H1 (cell line): Measurements from ENCODE around the gene RNU6-7. TPM values are rescaled to one million over a fixed set of nuclear protein-coding genes. Genes with fewer than 3 reads are reported as not detected.
A peak's percentile ranks its signal among the peaks of the same experiment; 100 is the strongest.

Experiments
- CTCF ChIA-PET: fragments of 300-600 bp; sonication (Branson Sonifier 250); formaldehyde crosslinking; loops from one replicate; lab custom pipeline; 2021; ENCODE audit not compliant: partially characterized antibody; lab: Charles Lee
- POLR2A ChIA-PET: fragments of 300-600 bp; sonication (Branson Sonifier 250); formaldehyde crosslinking; loops from one replicate; lab custom pipeline; 2021; ENCODE audit warnings: inconsistent platforms; ENCODE audit not compliant: partially characterized antibody; lab: Charles Lee
- DNase-seq, 2 experiments: peaks; one replicate each; pipeline versions ENCODE4 v3.0.0 to v3.0.0-alpha.2; 2010 to 2022; ENCODE audit warnings: low spot score in 2 of 2, low read depth in 1 of 2, mixed read lengths in 1 of 2
- FAIRE-seq: peaks from 2 replicates; lab custom pipeline; 2011; peaks lifted over from hg19 to GRCh38; lab: Jason Lieb, UNC
- H2AFZ ChIP-seq: 2 replicates; pipeline ENCODE4 v1.8.1; 2012; ENCODE audit warnings: low read length, inconsistent platforms
- H2AK5ac ChIP-seq: 2 replicates; pipeline ENCODE4 v1.6.1; 2013; ENCODE audit warnings: low read depth, low read length
- H2BK120ac ChIP-seq: replicated peaks from 2 replicates; pipeline ENCODE3; 2013; ENCODE audit warnings: low read depth, low read length, inconsistent platforms
- H2BK12ac ChIP-seq: 2 replicates; pipeline ENCODE4 v1.6.1; 2013; ENCODE audit warnings: low read depth, low read length
- H2BK15ac ChIP-seq: 2 replicates; pipeline ENCODE4 v1.6.1; 2013; ENCODE audit warnings: low read length
- H2BK20ac ChIP-seq: 2 replicates; pipeline ENCODE4 v1.6.1; 2013; ENCODE audit warnings: low read length
- H2BK5ac ChIP-seq: 2 replicates; pipeline ENCODE4 v1.6.1; 2013; ENCODE audit warnings: low read depth, low read length
- H3K14ac ChIP-seq: 2 replicates; pipeline ENCODE4 v1.6.1; 2013; ENCODE audit warnings: inconsistent platforms; ENCODE audit not compliant: insufficient read length
- H3K18ac ChIP-seq: 2 replicates; pipeline ENCODE4 v1.6.1; 2013; ENCODE audit warnings: low read length; ENCODE audit errors: extremely low read depth
- H3K23ac ChIP-seq: 2 replicates; pipeline ENCODE4 v1.6.1; 2013; ENCODE audit warnings: inconsistent platforms; ENCODE audit not compliant: insufficient read length
- H3K23me2 ChIP-seq: 2 replicates; pipeline ENCODE4 v1.6.1; 2013; ENCODE audit warnings: low read depth, low read length
- H3K27ac ChIP-seq: 2 replicates; pipeline ENCODE4 v1.6.1; 2011; ENCODE audit warnings: low read depth, low read length, inconsistent platforms
- H3K27me3 ChIP-seq, 4 experiments: replicated peaks in 1 of 4; 1 replicate in 1 of 4; 2 replicates in 3 of 4; pipeline versions ENCODE4 v1.6.1 to v1.8.1; 2011 to 2013; ENCODE audit warnings: low read length in 3 of 4, mild to moderate bottlenecking in 3 of 4, inconsistent platforms in 2 of 4, mixed read lengths in 2 of 4, moderate library complexity in 1 of 4; ENCODE audit not compliant: control insufficient read depth in 3 of 4, insufficient read depth in 3 of 4; ENCODE audit errors: extremely low read depth in 1 of 4
- H3K36me3 ChIP-seq, 4 experiments: 2 replicates each; pipeline versions ENCODE4 v1.6.1 to v1.8.1; 2011 to 2013; ENCODE audit warnings: mild to moderate bottlenecking in 4 of 4, low read length in 3 of 4, moderate library complexity in 2 of 4, control low read depth in 1 of 4, inconsistent platforms in 1 of 4; ENCODE audit not compliant: insufficient read depth in 4 of 4, control insufficient read depth in 2 of 4
- H3K4ac ChIP-seq: replicated peaks from 2 replicates; pipeline ENCODE3; 2013; ENCODE audit warnings: low read length, low read depth, mixed read lengths, inconsistent platforms; ENCODE audit not compliant: insufficient read length
- H3K4me1 ChIP-seq, 4 experiments: replicated peaks in 1 of 4; 1 replicate in 1 of 4; 2 replicates in 3 of 4; pipeline versions ENCODE4 v1.6.1 to v1.8.1; 2011 to 2013; ENCODE audit warnings: low read length in 3 of 4, inconsistent platforms in 2 of 4, mixed read lengths in 1 of 4; ENCODE audit not compliant: insufficient read depth in 4 of 4, control insufficient read depth in 3 of 4
- H3K4me2 ChIP-seq, 2 experiments: 2 replicates each; pipeline versions ENCODE4 v1.6.1 to v1.8.1; 2011 to 2013; ENCODE audit warnings: low read depth in 2 of 2, low read length in 2 of 2, control low read depth in 1 of 2, inconsistent platforms in 1 of 2, mild to moderate bottlenecking in 1 of 2; ENCODE audit not compliant: insufficient read depth in 1 of 2
- H3K4me3 ChIP-seq, 4 experiments: fragments of 200-600, 300-600 bp in 1 of 4; sonication (generic), shearing (Covaris generic), sonication (Bioruptor Twin) in 1 of 4; 2 replicates each; pipeline versions ENCODE4 v1.5.1 to v1.8.1; 2011 to 2016; ENCODE audit warnings: low read length in 4 of 4, low read depth in 3 of 4, control low read depth in 2 of 4, inconsistent platforms in 2 of 4, mild to moderate bottlenecking in 2 of 4, mixed read lengths in 1 of 4, moderate library complexity in 1 of 4; ENCODE audit not compliant: insufficient read depth in 2 of 4; ENCODE audit errors: extremely low read depth in 1 of 4
- H3K56ac ChIP-seq: replicated peaks from 2 replicates; pipeline ENCODE3; 2013; ENCODE audit warnings: low read depth, mild to moderate bottlenecking, mixed read lengths, low read length, inconsistent platforms; ENCODE audit not compliant: insufficient read length
- H3K79me1 ChIP-seq: 2 replicates; pipeline ENCODE4 v1.6.1; 2013; ENCODE audit warnings: low read depth, low read length, control low read depth
- H3K79me2 ChIP-seq, 2 experiments: 2 replicates each; pipeline versions ENCODE4 v1.6.1 to v1.8.1; 2012 to 2013; ENCODE audit warnings: low read length in 2 of 2, mild to moderate bottlenecking in 2 of 2, inconsistent platforms in 1 of 2; ENCODE audit not compliant: insufficient read depth in 2 of 2, control insufficient read depth in 1 of 2
- H3K9ac ChIP-seq, 4 experiments: replicated peaks in 1 of 4; 1 replicate in 1 of 4; 2 replicates in 3 of 4; pipeline versions ENCODE4 v1.6.1 to v1.8.1; 2011 to 2013; ENCODE audit warnings: low read depth in 3 of 4, low read length in 3 of 4, control low read depth in 2 of 4, mild to moderate bottlenecking in 2 of 4, moderate library complexity in 2 of 4, inconsistent platforms in 1 of 4; ENCODE audit errors: extremely low read depth in 1 of 4
- H3K9me3 ChIP-seq, 2 experiments: 2 replicates each; pipeline versions ENCODE4 v1.6.1 to v1.8.1; 2012 to 2013; ENCODE audit warnings: mild to moderate bottlenecking in 2 of 2, moderate library complexity in 2 of 2, control low read depth in 1 of 2, inconsistent platforms in 1 of 2, low read depth in 1 of 2, low read length in 1 of 2, mixed read lengths in 1 of 2; ENCODE audit not compliant: insufficient read depth in 2 of 2
- H4K20me1 ChIP-seq, 2 experiments: replicated peaks in 1 of 2; 2 replicates each; pipeline versions ENCODE3 to v1.8.1; 2011 to 2013; ENCODE audit warnings: inconsistent platforms in 2 of 2, low read length in 2 of 2, mild to moderate bottlenecking in 1 of 2; ENCODE audit not compliant: insufficient read depth in 2 of 2, control insufficient read depth in 1 of 2
- H4K5ac ChIP-seq: 2 replicates; pipeline ENCODE4 v1.6.1; 2013; ENCODE audit warnings: low read length, low read depth, mixed read lengths, inconsistent platforms; ENCODE audit not compliant: insufficient read length
- H4K8ac ChIP-seq: 2 replicates; pipeline ENCODE4 v1.8.0; 2013; ENCODE audit warnings: mild to moderate bottlenecking, moderate library complexity, low read length, inconsistent platforms; ENCODE audit not compliant: insufficient read depth; ENCODE audit errors: extremely low read depth
- H4K91ac ChIP-seq: replicated peaks from 2 replicates; pipeline ENCODE3; 2013; ENCODE audit warnings: low read length, mixed read lengths, inconsistent platforms; ENCODE audit not compliant: insufficient read length
- CTCF ChIP-seq, 3 experiments: IDR thresholded peaks; 1 replicate in 2 of 3; 2 replicates in 1 of 3; pipeline versions ENCODE4 v1.5.1 to v1.6.1; 2011; ENCODE audit warnings: low read length in 3 of 3, mild to moderate bottlenecking in 3 of 3, inconsistent platforms in 2 of 3, low read depth in 1 of 3, moderate library complexity in 1 of 3; ENCODE audit not compliant: insufficient read depth in 1 of 3; ENCODE audit errors: control extremely low read depth in 1 of 3
- NRF1 ChIP-seq: IDR thresholded peaks from 2 replicates; pipeline ENCODE4 v1.6.1; 2011; ENCODE audit warnings: mild to moderate bottlenecking, low read depth, low read length, improper control_type of control experiment
- PHF8 ChIP-seq: fragments of 200-600 bp; sonication (generic); conservative IDR thresholded peaks from 2 replicates; pipeline ENCODE4 v1.7.1; 2012; ENCODE audit warnings: low read depth, mild to moderate bottlenecking, inconsistent platforms, low read length, moderate library complexity
- RAD21 ChIP-seq, 2 experiments: IDR thresholded peaks in 1 of 2; conservative IDR thresholded peaks in 1 of 2; 2 replicates each; pipeline ENCODE4 v1.6.1; 2011; ENCODE audit warnings: low read depth in 2 of 2, low read length in 2 of 2, improper control_type of control experiment in 1 of 2, inconsistent platforms in 1 of 2, mild to moderate bottlenecking in 1 of 2, moderate library complexity in 1 of 2
- RBBP5 ChIP-seq: IDR thresholded peaks from 2 replicates; pipeline ENCODE4 v1.7.1; 2012; ENCODE audit warnings: low read depth, mild to moderate bottlenecking, inconsistent platforms, low read length, moderate library complexity, borderline replicate concordance
- RFX5 ChIP-seq: IDR thresholded peaks from 2 replicates; pipeline ENCODE4 v1.6.1; 2011; ENCODE audit warnings: low read depth, low read length, improper control_type of control experiment, borderline replicate concordance
- SAP30 ChIP-seq: fragments of 300-600 bp; sonication (generic); IDR thresholded peaks from 2 replicates; pipeline ENCODE4 v1.7.1; 2012; ENCODE audit warnings: low read length, moderate library complexity, mild to moderate bottlenecking, inconsistent platforms; ENCODE audit not compliant: insufficient read depth, insufficient replicate concordance
- TCF12 ChIP-seq: IDR thresholded peaks from 2 replicates; pipeline ENCODE4 v1.6.1; 2011; ENCODE audit warnings: low read depth, mild to moderate bottlenecking, low read length
- ZNF274 ChIP-seq: IDR thresholded peaks from 2 replicates; pipeline ENCODE4 v1.7.0; 2012; ENCODE audit warnings: low read length, borderline replicate concordance; ENCODE audit errors: extremely low read depth
- WGBS, 2 experiments: shearing (Covaris generic) in 1 of 2; methylation state at CpG; one replicate each; pipeline versions ENCODE4 v1.1.6 to v1.1.7; 2013 to 2015; ENCODE audit warnings: low lambda C conversion rate in 2 of 2, mixed read lengths in 2 of 2, inconsistent platforms in 1 of 2, low coverage in 1 of 2, missing lambda C conversion rate in 1 of 2; ENCODE audit not compliant: insufficient replicate concordance in 2 of 2, insufficient coverage in 1 of 2, insufficient read length in 1 of 2; ENCODE audit errors: extremely low coverage in 1 of 2, missing lambda C conversion rate in 1 of 2; 5-methylcytosine and 5-hydroxymethylcytosine counted together
- polyA plus RNA-seq, 7 experiments: library from polyadenylated mRNA; depleted of rRNA in 3 of 7; stranded (reverse) in 5 of 7; unstranded in 2 of 7; fragments of >200 nt in 5 of 7; fragments of 200-250 nt in 2 of 7; gene quantifications; 1 replicate in 5 of 7; 2 replicates in 1 of 7; 4 replicates in 1 of 7; pipeline versions ENCODE4 v1.2.1 to v1.2.3, GENCODE V29; 2011 to 2013; ENCODE audit warnings: missing spikeins in 2 of 7, mixed read lengths in 2 of 7
- total RNA-seq: library from RNA; stranded (reverse); fragmentation: NEBNext Ultra II Directional; extraction: Animal tissue kit (Norgen Biotek cat#: 25700); gene quantifications from 2 replicates; pipeline ENCODE4 v1.2.1, GENCODE V29; 2021

Gene RNU6-7
- total and polyA plus RNA-seq, 2 of the 8 experiments (the other 6 are each of a cell fraction or from before 2014, with no cell fraction given): not detected

- Histone ChIP-seq H2BK20ac (no peak overlapping the region), H3K14ac (no peak overlapping the region), H4K8ac (no peak overlapping the region), H2AK5ac (no peak overlapping the region), H3K4ac (no peak overlapping the region), H2AFZ (peak overlapping the region; percentile 95), H2BK120ac (no peak overlapping the region), H3K9me3 (no peaks in the 10 kb centered on the region), H3K56ac (no peak overlapping the region), H4K91ac (no peak overlapping the region), H2BK15ac (no peak overlapping the region), H3K36me3 (no peaks in the 10 kb centered on the region), H3K9ac (no peak overlapping the region; a peak in 1 of 7 replicates), H3K27ac (no peak overlapping the region), H3K4me2 (peak overlapping the region; percentile 86 to 99), H3K18ac (no peak overlapping the region), H2BK5ac (no peak overlapping the region; the same call in 1 of the 2 replicates), H2BK12ac (no peak overlapping the region), H3K23me2 (peaks cover 18% of the 10 kb centered on the region), H3K4me3 (peak overlapping the region; percentile 48 to 93 (median 90)), H3K79me2 (no peaks in the 10 kb centered on the region), H3K27me3 (no peaks in the 10 kb centered on the region; a peak in 1 of 7 replicates), H3K4me1 (peaks cover 0 to 4% (median under 1%) of the 10 kb centered on the region in 4 experiments; a peak in 2 of 7 replicates), H4K20me1 (peaks cover 0 to 2% of the 10 kb centered on the region in 2 experiments), H3K23ac (no peak overlapping the region), H3K79me1 (no peaks in the 10 kb centered on the region), H4K5ac (no peak overlapping the region)
- DNase-seq (peak; percentile 77 to 95), FAIRE-seq (no peak)
- ChIA-PET CTCF (no interaction called here), POLR2A (no interaction called here)
- WGBS, 2 experiments: 2% methylated on average over 46 of the region's 46 CpGs; no CpG with 5 or more reads in 1 of the 2 experiments
- TF ChIP-seq TCF12 (peak; percentile 83; the same call in 1 of the 2 replicates), CTCF (IDR thresholded peaks at IDR 0.05; ENCODE audit: control extremely low read depth in 1 of 3, insufficient read depth in 1 of 3, low read depth in 1 of 3, low read length in 3 of 3) (no peak), RAD21 (IDR thresholded peaks at IDR 0.05 in 1 of 2, conservative IDR thresholded peaks at IDR 0.05 in 1 of 2; ENCODE audit: low read depth in 2 of 2, low read length in 2 of 2) (peak; percentile 2 to 12; a peak in 1 of 4 replicates), NRF1 (peak; percentile 54), SAP30 (peak; percentile 90), ZNF274 (no peak), PHF8 (peak; percentile 32; the same call in 1 of the 2 replicates), RBBP5 (peak; percentile 61; the same call in 1 of the 2 replicates), RFX5 (no peak)
These were observed 541 bp upstream of the RNU6-7 start for GRCh38 chr14:32201193-32201815.
